Trophoblast cell (in vitro differentiated cells and primary cell): ENCODE measurements around the gene PKLR.

Experiments used
- DNase-seq, 2 donors: peaks; one replicate each; pipeline ENCODE4 v3.0.0-alpha.2; 2016
- H2AFZ ChIP-seq: 2 replicates; pipeline ENCODE4 v1.6.1; 2013; ENCODE audit warnings: low read length, moderate library complexity, mild to moderate bottlenecking; ENCODE audit not compliant: insufficient read depth, poor library complexity
- H2AK5ac ChIP-seq: 2 replicates; pipeline ENCODE4 v1.6.1; 2013; ENCODE audit warnings: mild to moderate bottlenecking, low read length
- H2BK120ac ChIP-seq: 2 replicates; pipeline ENCODE4 v1.6.1; 2013; ENCODE audit warnings: low read length, mild to moderate bottlenecking, moderate library complexity; ENCODE audit not compliant: insufficient read depth, poor library complexity
- H2BK12ac ChIP-seq: 2 replicates; pipeline ENCODE4 v1.6.1; 2013; ENCODE audit warnings: mild to moderate bottlenecking, low read length, moderate library complexity
- H2BK5ac ChIP-seq: 2 replicates; pipeline ENCODE4 v1.6.1; 2013; ENCODE audit warnings: low read length, low read depth, moderate library complexity, mild to moderate bottlenecking; ENCODE audit not compliant: poor library complexity
- H3K14ac ChIP-seq: 2 replicates; pipeline ENCODE4 v1.6.1; 2013; ENCODE audit warnings: mild to moderate bottlenecking, low read length
- H3K18ac ChIP-seq: 2 replicates; pipeline ENCODE4 v1.6.1; 2013; ENCODE audit warnings: mild to moderate bottlenecking, low read length
- H3K23ac ChIP-seq: 2 replicates; pipeline ENCODE4 v1.6.1; 2013; ENCODE audit warnings: low read length
- H3K27ac ChIP-seq: 2 replicates; pipeline ENCODE4 v1.5.1; 2013; ENCODE audit warnings: low read depth, mild to moderate bottlenecking, inconsistent platforms, low read length, moderate library complexity
- H3K27me3 ChIP-seq: 2 replicates; pipeline ENCODE4 v1.6.1; 2013; ENCODE audit warnings: inconsistent platforms, mild to moderate bottlenecking, low read length, moderate library complexity; ENCODE audit not compliant: insufficient read depth
- H3K36me3 ChIP-seq, 2 experiments: 1 replicate in 1 of 2; 2 replicates in 1 of 2; pipeline ENCODE4 v1.6.1; 2013; ENCODE audit warnings: low read length in 2 of 2, mild to moderate bottlenecking in 2 of 2, moderate library complexity in 1 of 2; ENCODE audit not compliant: insufficient read depth in 2 of 2, control insufficient read depth in 1 of 2
- H3K4ac ChIP-seq: 2 replicates; pipeline ENCODE4 v1.6.1; 2013; ENCODE audit warnings: low read depth, mild to moderate bottlenecking, low read length, moderate library complexity
- H3K4me1 ChIP-seq, 2 experiments: 1 replicate in 1 of 2; 2 replicates in 1 of 2; pipeline ENCODE4 v1.6.1; 2013; ENCODE audit warnings: low read length in 2 of 2, mild to moderate bottlenecking in 2 of 2, moderate library complexity in 1 of 2; ENCODE audit not compliant: insufficient read depth in 2 of 2, control insufficient read depth in 1 of 2
- H3K4me2 ChIP-seq: 2 replicates; pipeline ENCODE4 v1.6.1; 2013; ENCODE audit warnings: inconsistent platforms, mild to moderate bottlenecking, low read length, moderate library complexity
- H3K4me3 ChIP-seq: 2 replicates; pipeline ENCODE4 v1.5.1; 2013; ENCODE audit warnings: mild to moderate bottlenecking, low read depth, low read length, inconsistent platforms
- H3K79me1 ChIP-seq: one replicate; pipeline ENCODE4 v1.6.1; 2013; ENCODE audit warnings: low read length
- H3K79me2 ChIP-seq: 2 replicates; pipeline ENCODE4 v1.6.1; 2013; ENCODE audit warnings: low read length, mild to moderate bottlenecking; ENCODE audit not compliant: control insufficient read depth, insufficient read depth, poor library complexity
- H3K9ac ChIP-seq: 2 replicates; pipeline ENCODE4 v1.6.1; 2013; ENCODE audit warnings: mild to moderate bottlenecking, low read length
- H3K9me3 ChIP-seq: 2 replicates; pipeline ENCODE4 v1.6.1; 2013; ENCODE audit warnings: low read depth, mild to moderate bottlenecking, control low read depth, inconsistent platforms, low read length; ENCODE audit not compliant: insufficient read depth
- H4K12ac ChIP-seq: 2 replicates; pipeline ENCODE4 v1.6.1; 2013; ENCODE audit warnings: low read depth, mild to moderate bottlenecking, low read length, moderate library complexity
- H4K8ac ChIP-seq: 2 replicates; pipeline ENCODE4 v1.6.1; 2013; ENCODE audit warnings: low read depth, mild to moderate bottlenecking, low read length, moderate library complexity
- H4K91ac ChIP-seq: one replicate; pipeline ENCODE4 v1.6.1; 2013; ENCODE audit warnings: low read depth, mild to moderate bottlenecking, low read length, moderate library complexity
- WGBS: extraction: QIAGEN DNeasy Blood & Tissue Kit; methylation state at CpG from one replicate; pipeline ENCODE4 v1.1.7; 2013; ENCODE audit warnings: missing lambda C conversion rate; ENCODE audit not compliant: insufficient read length, insufficient coverage; ENCODE audit errors: extremely low coverage; 5-methylcytosine and 5-hydroxymethylcytosine counted together

Gene PKLR

DNA sequence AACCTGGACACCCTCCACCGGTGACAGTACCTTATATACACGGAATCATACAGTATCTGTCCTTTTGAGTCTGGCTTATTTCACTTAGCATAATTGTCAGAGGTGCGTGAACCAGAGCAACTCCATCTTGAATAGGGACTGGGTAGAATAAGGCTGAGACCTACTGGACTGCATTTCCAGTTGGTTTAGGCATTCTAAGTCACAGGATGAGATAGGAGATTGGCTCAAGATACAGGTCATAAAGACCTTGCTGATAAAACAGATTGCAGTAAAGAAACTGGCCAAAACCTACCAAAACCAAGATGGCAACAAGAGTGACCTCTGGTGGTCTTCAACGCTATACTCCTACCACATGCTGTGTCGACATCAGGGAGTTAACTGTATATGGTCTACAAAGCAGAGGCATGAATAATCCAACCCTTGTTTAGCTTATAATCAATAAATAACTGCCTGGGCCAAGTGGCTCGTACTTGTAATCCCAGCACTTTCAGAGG lies 6.1 kb upstream of the PKLR start:
- Histone ChIP-seq H3K9ac (no peak overlapping the region), H3K4me3 (no peak overlapping the region), H4K12ac (no peak overlapping the region), H3K27ac (peak overlapping the region; percentile 97), H2BK120ac (peak overlapping the region; percentile 57), H4K91ac (peak overlapping the region; percentile 85), H3K9me3 (no peaks in the 10 kb centered on the region), H4K8ac (peak overlapping the region; percentile 72), H3K14ac (no peak overlapping the region), H3K4me1 (peaks cover 19 to 26% of the 10 kb centered on the region in 2 experiments), H2BK5ac (no peak overlapping the region), H2AFZ (no peak overlapping the region), H2AK5ac (no peak overlapping the region), H3K18ac (no peak overlapping the region), H2BK12ac (peak overlapping the region; percentile 59), H3K36me3 (peaks cover 4 to 11% of the 10 kb centered on the region in 2 experiments), H3K23ac (no peak overlapping the region), H3K79me1 (peaks cover 18% of the 10 kb centered on the region), H3K4me2 (no peak overlapping the region), H3K79me2 (peaks cover 10% of the 10 kb centered on the region), H3K27me3 (no peaks in the 10 kb centered on the region), H3K4ac (no peak overlapping the region)
- no CpG with 5 or more reads among the region's 6 CpGs for WGBS
- DNase-seq = peak; percentile 16 to 54

DNA sequence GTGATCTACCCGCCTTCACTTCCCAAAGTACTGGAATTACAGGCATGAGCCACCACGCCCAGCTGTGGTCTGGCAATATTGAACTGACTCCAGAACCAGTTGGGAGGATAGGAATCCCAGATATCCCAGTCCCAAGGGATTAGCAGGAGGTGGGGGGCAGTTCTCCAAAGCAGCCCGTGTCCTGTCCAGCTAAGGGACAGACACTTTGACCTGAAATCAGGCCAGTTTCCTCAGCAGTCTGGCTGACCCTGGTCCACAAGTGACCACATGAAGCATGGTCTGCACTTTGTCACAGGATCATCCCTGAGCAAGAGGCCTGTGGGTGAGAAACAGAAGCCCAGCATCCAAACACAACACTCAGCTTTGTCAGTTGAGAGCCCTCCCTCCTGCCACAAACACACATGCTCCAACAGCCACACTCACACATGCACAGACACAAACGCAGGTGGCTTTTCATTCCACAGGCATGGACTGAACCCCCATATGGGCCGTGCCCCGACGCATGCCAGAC lies 4.7 kb upstream of the PKLR start:
- peaks cover 18% of the 10 kb centered on the region for H3K79me1 ChIP-seq
- H2BK5ac ChIP-seq = no peak overlapping the region
- peak overlapping the region; percentile 8 for H2BK120ac ChIP-seq
- no peak for DNase-seq
- no peak overlapping the region for H3K4me3 ChIP-seq
- H4K91ac ChIP-seq = peak overlapping the region; percentile 37
- no peak overlapping the region for H3K9ac ChIP-seq
- H3K9me3 ChIP-seq = no peaks in the 10 kb centered on the region
- H3K4ac ChIP-seq = no peak overlapping the region
- peak overlapping the region; percentile 64 for H4K8ac ChIP-seq
- peak overlapping the region; percentile 52 for H2BK12ac ChIP-seq
- peaks cover 10% of the 10 kb centered on the region for H3K79me2 ChIP-seq
- H3K18ac ChIP-seq = no peak overlapping the region
- peaks cover 0 to 4% of the 10 kb centered on the region in 2 experiments for H3K36me3 ChIP-seq
- H3K27me3 ChIP-seq = no peaks in the 10 kb centered on the region
- H4K12ac ChIP-seq = no peak overlapping the region
- H2AFZ ChIP-seq = no peak overlapping the region
- no peak overlapping the region for H3K4me2 ChIP-seq
- WGBS = no CpG with 5 or more reads among the region's 7 CpGs
- no peak overlapping the region for H3K23ac ChIP-seq
- peak overlapping the region; percentile 43 for H3K14ac ChIP-seq
- no peak overlapping the region for H3K27ac ChIP-seq
- H3K4me1 ChIP-seq = peaks cover 19 to 26% of the 10 kb centered on the region in 2 experiments
- H2AK5ac ChIP-seq = no peak overlapping the region

DNA sequence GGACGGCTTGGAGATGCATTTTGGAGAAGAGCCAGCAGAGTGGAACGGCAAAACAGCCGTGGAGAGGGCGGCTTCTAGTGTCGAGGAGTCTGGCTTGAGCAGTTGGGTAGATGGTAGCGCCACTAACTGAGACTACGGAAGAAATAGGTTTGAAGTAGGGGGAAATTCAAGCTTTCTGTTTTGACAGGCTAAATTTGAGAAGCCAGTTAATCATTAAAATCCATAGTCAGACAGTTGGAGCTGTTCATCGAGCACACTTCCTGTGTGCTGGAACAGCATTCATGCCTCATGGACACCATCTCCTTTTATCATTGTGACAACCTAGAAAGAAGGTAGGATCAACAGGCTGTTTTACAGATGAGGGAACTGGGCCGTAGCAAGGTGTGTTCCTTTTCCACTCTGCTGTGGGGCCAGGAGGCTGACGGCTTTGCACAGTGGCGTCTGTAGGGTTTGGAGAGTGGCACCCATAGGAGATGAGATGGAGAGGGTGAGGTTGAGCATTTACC lies 3.4 kb upstream of the PKLR start:
- H3K36me3 ChIP-seq = no peaks in the 10 kb centered on the region
- no peak overlapping the region for H3K27ac ChIP-seq
- H3K9ac ChIP-seq = no peak overlapping the region
- H3K79me1 ChIP-seq = peaks cover 16% of the 10 kb centered on the region
- peaks cover 8% of the 10 kb centered on the region for H3K79me2 ChIP-seq
- H3K4ac ChIP-seq = no peak overlapping the region
- H3K27me3 ChIP-seq = no peaks in the 10 kb centered on the region
- no peak overlapping the region for H3K18ac ChIP-seq
- no peak overlapping the region for H4K8ac ChIP-seq
- H2AFZ ChIP-seq = no peak overlapping the region
- H2BK120ac ChIP-seq = no peak overlapping the region
- peaks cover 17 to 19% of the 10 kb centered on the region in 2 experiments for H3K4me1 ChIP-seq
- H3K4me3 ChIP-seq = no peak overlapping the region
- no peak overlapping the region for H3K23ac ChIP-seq
- no peak overlapping the region for H3K4me2 ChIP-seq
- no peak overlapping the region for H2BK12ac ChIP-seq
- H3K9me3 ChIP-seq = no peaks in the 10 kb centered on the region
- no peak overlapping the region for H3K14ac ChIP-seq
- no peak for DNase-seq
- no CpG with 5 or more reads among the region's 11 CpGs for WGBS
- no peak overlapping the region for H4K12ac ChIP-seq
- H2BK5ac ChIP-seq = no peak overlapping the region
- no peak overlapping the region for H2AK5ac ChIP-seq
- H4K91ac ChIP-seq = no peak overlapping the region

DNA sequence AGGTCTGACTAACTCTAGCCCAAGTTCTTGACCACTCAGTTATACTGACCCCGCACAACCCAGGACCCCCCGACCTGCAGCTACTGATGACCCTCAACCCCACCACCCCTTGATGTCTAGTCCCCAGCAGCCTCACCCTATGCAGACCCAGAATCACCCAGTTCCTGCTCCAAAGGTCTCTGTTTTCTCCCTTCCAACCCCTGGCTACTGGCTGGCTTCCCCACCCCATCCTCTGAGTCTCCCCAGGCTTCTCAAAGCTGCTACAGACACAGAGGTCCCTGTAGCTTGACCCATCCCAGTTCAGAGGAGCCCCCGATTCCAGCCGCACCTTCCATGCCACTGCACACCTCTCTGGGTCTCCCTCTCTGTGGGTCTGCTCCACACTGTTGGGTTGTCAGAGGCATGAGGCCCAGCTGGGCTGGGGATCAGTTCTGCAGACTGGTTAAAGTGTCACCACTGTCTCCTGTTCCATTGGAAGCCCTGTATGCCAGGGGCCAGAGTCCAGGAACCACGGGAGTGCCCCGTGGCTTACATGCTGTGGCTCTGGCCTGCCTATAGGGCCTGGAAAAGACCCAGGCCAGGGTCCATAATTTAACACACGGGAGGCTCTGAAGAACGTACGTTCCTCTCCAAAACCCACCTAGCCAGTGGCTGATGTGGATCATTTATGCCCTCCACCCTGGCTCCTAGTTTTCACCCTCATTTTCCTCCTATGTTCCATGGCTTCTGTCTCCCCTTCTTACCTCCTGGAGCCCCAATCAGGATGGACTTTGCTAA lies 497 bp downstream of the PKLR start:
- no peak for DNase-seq
- H3K4me2 ChIP-seq = no peak overlapping the region
- H2AK5ac ChIP-seq = no peak overlapping the region
- no peaks in the 10 kb centered on the region for H3K9me3 ChIP-seq
- no peak overlapping the region for H2AFZ ChIP-seq
- no peaks in the 10 kb centered on the region for H3K79me1 ChIP-seq
- peaks cover under 1 to 3% of the 10 kb centered on the region in 2 experiments for H3K4me1 ChIP-seq
- H2BK12ac ChIP-seq = no peak overlapping the region
- no peak overlapping the region for H3K4me3 ChIP-seq
- no peak overlapping the region for H3K4ac ChIP-seq
- H3K23ac ChIP-seq = no peak overlapping the region
- H2BK5ac ChIP-seq = no peak overlapping the region
- H4K91ac ChIP-seq = no peak overlapping the region
- peaks cover 3% of the 10 kb centered on the region for H3K27me3 ChIP-seq
- H3K9ac ChIP-seq = no peak overlapping the region
- no peak overlapping the region for H4K8ac ChIP-seq
- no peak overlapping the region for H2BK120ac ChIP-seq
- H4K12ac ChIP-seq = no peak overlapping the region
- no peak overlapping the region for H3K18ac ChIP-seq
- no peaks in the 10 kb centered on the region for H3K79me2 ChIP-seq
- H3K27ac ChIP-seq = no peak overlapping the region
- WGBS = no CpG with 5 or more reads among the region's 9 CpGs
- H3K36me3 ChIP-seq = no peaks in the 10 kb centered on the region
- no peak overlapping the region for H3K14ac ChIP-seq
